GM12878 (cell line): ENCODE data around the gene TCP11L1. TPM values are rescaled to one million over a fixed set of nuclear protein-coding genes. Genes with fewer than 3 reads are reported as not detected.

ENCODE experiments used
- ATAC-seq: fragments of 200-7000 bp; cut with Tn5 transposase; 3 replicates; pipeline ENCODE4 v1.9.1; 2020; ENCODE audit warnings: mild to moderate bottlenecking, moderate library complexity
- BruUV-seq: library from RNA; stranded (reverse); fragments of 400-500 nt; replicated peaks from 2 replicates; lab custom pipeline; 2021; lab: Mats Ljungman, UMichigan
- CTCF ChIA-PET: fragments of 300-600 bp; sonication (Branson Sonifier 250); formaldehyde crosslinking; extraction: SDS; loops from one replicate; lab custom pipeline; 2021; ENCODE audit warnings: inconsistent platforms; lab: Yijun Ruan, JAX
- POLR2A ChIA-PET: fragments of 350-600 bp; formaldehyde crosslinking; extraction: SDS; loops from one replicate; lab custom pipeline; 2021; ENCODE audit warnings: inconsistent platforms; lab: Charles Lee
- RAD21 ChIA-PET: fragments of 300-600 bp; sonication (Branson Sonifier 250); formaldehyde crosslinking; loops from one replicate; lab custom pipeline; 2023; ENCODE audit warnings: antibody characterized with exemption; ENCODE audit not compliant: unreplicated experiment; lab: Charles Lee
- SMC1A ChIA-PET: fragments of 300-600 bp; sonication (Branson Sonifier 250); formaldehyde crosslinking; loops from one replicate; lab custom pipeline; 2023; ENCODE audit not compliant: unreplicated experiment, uncharacterized antibody; lab: Charles Lee
- DNase-seq: peaks from one replicate; pipeline ENCODE4 v3.0.0-alpha.2; 2011; ENCODE audit warnings: low read depth, low spot score
- FAIRE-seq: peaks from 3 replicates; lab custom pipeline; 2011; peaks lifted over from hg19 to GRCh38; lab: Jason Lieb, UNC
- H2AFZ ChIP-seq: 2 replicates; pipeline ENCODE4 v1.6.0; 2011; ENCODE audit warnings: low read depth, low read length, control low read depth; ENCODE audit not compliant: control insufficient read depth
- H3K27ac ChIP-seq: 2 replicates; pipeline ENCODE4 v1.5.1; 2011; ENCODE audit warnings: control low read depth; ENCODE audit not compliant: control insufficient read depth, insufficient read depth
- H3K27me3 ChIP-seq, 2 experiments: replicated peaks in 1 of 2; 2 replicates each; pipeline versions ENCODE4 v1.6.0 to v1.6.1; 2011; ENCODE audit warnings: low read length in 1 of 2; ENCODE audit not compliant: control insufficient read depth in 2 of 2, insufficient read depth in 2 of 2
- H3K36me3 ChIP-seq, 2 experiments: 2 replicates each; pipeline ENCODE4 v1.5.1; 2011; ENCODE audit warnings: low read length in 1 of 2; ENCODE audit not compliant: control insufficient read depth in 2 of 2, insufficient read depth in 2 of 2
- H3K4me1 ChIP-seq: 2 replicates; pipeline ENCODE4 v1.6.1; 2011; ENCODE audit warnings: mild to moderate bottlenecking, low read length, moderate library complexity, mixed read lengths; ENCODE audit not compliant: control insufficient read depth, insufficient read depth
- H3K4me2 ChIP-seq: 2 replicates; pipeline ENCODE4 v1.6.0; 2011; ENCODE audit warnings: control low read depth; ENCODE audit not compliant: control insufficient read depth, insufficient read depth
- H3K4me3 ChIP-seq: fragments of 200-600 bp; sonication (generic); 2 replicates; pipeline ENCODE4 v1.5.1; 2016
- H3K79me2 ChIP-seq: 2 replicates; pipeline ENCODE4 v1.6.0; 2011; ENCODE audit warnings: low read length; ENCODE audit not compliant: control insufficient read depth, insufficient read depth
- H3K9ac ChIP-seq: 2 replicates; pipeline ENCODE4 v1.8.0; 2011; ENCODE audit warnings: low read length, control low read depth, mixed read lengths; ENCODE audit not compliant: control insufficient read depth, insufficient read depth
- H3K9me3 ChIP-seq: replicated peaks from 3 replicates; pipeline ENCODE4 v1.5.1; 2011; ENCODE audit warnings: mild to moderate bottlenecking, low read length; ENCODE audit not compliant: control insufficient read depth, insufficient read depth
- H4K20me1 ChIP-seq: 2 replicates; pipeline ENCODE4 v1.6.0; 2011; ENCODE audit not compliant: control insufficient read depth, insufficient read depth
- ATF7 ChIP-seq: fragments of 450-650 bp; IDR thresholded peaks from 2 replicates; pipeline ENCODE4 v1.6.1; 2016; ENCODE audit warnings: low read depth, mild to moderate bottlenecking
- CREB1 ChIP-seq: IDR thresholded peaks from 2 replicates; pipeline ENCODE4 v1.6.1; 2012; ENCODE audit warnings: low read depth, mild to moderate bottlenecking, inconsistent platforms
- E2F4 ChIP-seq: IDR thresholded peaks from 2 replicates; pipeline ENCODE4 v1.6.1; 2012; ENCODE audit warnings: low read depth, low read length, improper control_type of control experiment
- EZH2 ChIP-seq: IDR thresholded peaks from 2 replicates; pipeline ENCODE4 v1.6.1; 2012; ENCODE audit warnings: low read depth, mild to moderate bottlenecking, control low read depth, inconsistent platforms, low read length, borderline replicate concordance; ENCODE audit not compliant: control insufficient read depth
- FOS ChIP-seq: IDR thresholded peaks from 3 replicates; pipeline ENCODE4 v1.6.1; 2011; ENCODE audit warnings: borderline replicate concordance; ENCODE audit not compliant: insufficient read length; ENCODE audit errors: extremely low read depth
- HDGF ChIP-seq: fragments of 450-650 bp; IDR thresholded peaks from 2 replicates; pipeline ENCODE4 v1.6.1; 2016; ENCODE audit warnings: antibody characterized with exemption
- MEF2A ChIP-seq: IDR thresholded peaks from 2 replicates; pipeline ENCODE4 v1.6.1; 2011; ENCODE audit warnings: low read depth, mild to moderate bottlenecking, low read length, moderate library complexity; ENCODE audit not compliant: insufficient read depth
- MTA2 ChIP-seq: fragments of 450-650 bp; IDR thresholded peaks from 2 replicates; pipeline ENCODE4 v1.6.1; 2016; ENCODE audit warnings: low read depth, mild to moderate bottlenecking, moderate library complexity
- NFYA ChIP-seq: IDR thresholded peaks from 2 replicates; pipeline ENCODE4 v1.6.1; 2011; ENCODE audit warnings: low read depth, mild to moderate bottlenecking, low read length, improper control_type of control experiment, borderline replicate concordance
- POLR2A ChIP-seq: IDR thresholded peaks from 2 replicates; pipeline ENCODE4 v1.6.1; 2011; ENCODE audit warnings: low read depth, mild to moderate bottlenecking, low read length
- POLR2AphosphoS5 ChIP-seq: IDR thresholded peaks from 2 replicates; pipeline ENCODE4 v1.6.1; 2011; ENCODE audit warnings: mild to moderate bottlenecking, low read length, inconsistent platforms
- STAT3 ChIP-seq: IDR thresholded peaks from 2 replicates; pipeline ENCODE4 v1.6.1; 2011; ENCODE audit warnings: low read depth, low read length, improper control_type of control experiment
- SUPT20H ChIP-seq: IDR thresholded peaks from 2 replicates; pipeline ENCODE4 v1.6.1; 2011; ENCODE audit warnings: low read depth, mild to moderate bottlenecking, low read length, moderate library complexity, borderline replicate concordance; ENCODE audit not compliant: control insufficient read depth
- TCF12 ChIP-seq: IDR thresholded peaks from 2 replicates; pipeline ENCODE4 v1.6.1; 2011; ENCODE audit warnings: low read depth, mild to moderate bottlenecking, low read length
- USF2 ChIP-seq: IDR thresholded peaks from 2 replicates; pipeline ENCODE4 v1.6.1; 2011; ENCODE audit warnings: low read depth, low read length, improper control_type of control experiment, borderline replicate concordance
- WGBS: methylation state at CpG from one replicate; pipeline ENCODE4 v1.1.6; 2016; ENCODE audit warnings: low lambda C conversion rate; ENCODE audit not compliant: insufficient replicate concordance, insufficient coverage; ENCODE audit errors: missing lambda C conversion rate; 5-methylcytosine and 5-hydroxymethylcytosine counted together
- in situ Hi-C: fragments of 300-500 bp; cut with MboI; formaldehyde crosslinking; loops from 9 replicates; pipeline ENCODE4 v1.14.3; 2018; ENCODE audit warnings: mixed read lengths
- intact Hi-C: fragments of 100-400 bp; cut with micrococcal nuclease; formaldehyde crosslinking; loops from one replicate; pipeline ENCODE4 v1.14.2; 2022; ENCODE audit not compliant: unreplicated experiment
- polyA plus RNA-seq, 11 experiments: library from polyadenylated mRNA; depleted of rRNA in 4 of 11; unstranded in 6 of 11; stranded (reverse) in 5 of 11; fragments of >200 nt; fragmentation: Nextera tagmentation in 4 of 11; fragmentation: Illumina TruSeq in 1 of 11; extraction: Ambion mirVana in 4 of 11; extraction: Trizol in 1 of 11; gene quantifications; 1 replicate in 1 of 11; 2 replicates in 10 of 11; pipeline versions ENCODE4 v1.2.1 to v1.2.3, GENCODE V29; 2011 to 2016; ENCODE audit warnings: inconsistent platforms in 2 of 11, missing spikeins in 2 of 11, low read depth in 1 of 11
- total RNA-seq, 4 experiments: library from RNA; depleted of rRNA in 3 of 4; stranded (reverse); fragments of >200 nt in 3 of 4; fragmentation: Illumina TruSeq in 1 of 4; extraction: Trizol in 1 of 4; gene quantifications; 2 replicates each; pipeline versions ENCODE4 v1.2.1 to v1.2.3, GENCODE V29; 2013 to 2021

Gene TCP11L1
- total and polyA plus RNA-seq, 10 of the 15 experiments (the other 5 are each of a cell fraction or from before 2014, with no cell fraction given) = 5.3 to 15.7 (median 13.0) TPM

- TF ChIP-seq CREB1 (no peak), FOS (no peak), NFYA (no peak)
- TF ChIP-seq, all 136 proteins: peak for 0
These were observed 12.1 kb upstream of the TCP11L1 start (continued) for GRCh38 chr11:33027233-33027632.

- H3K36me3 ChIP-seq = no peaks in the 10 kb centered on the region
- no peaks in the 10 kb centered on the region for H3K4me1 ChIP-seq
- no peaks in the 10 kb centered on the region for H3K27me3 ChIP-seq
- H2AFZ ChIP-seq = no peak overlapping the region
- WGBS = 23% methylated on average over 4 of the region's 4 CpGs
- H3K79me2 ChIP-seq = no peaks in the 10 kb centered on the region
- DNase-seq (no peak), ATAC-seq (no peak), FAIRE-seq (no peak)
- intact Hi-C loops = no loop called here
- no peak overlapping the region for H3K9ac ChIP-seq
- H3K27ac ChIP-seq = no peak overlapping the region
- no peaks in the 10 kb centered on the region for H4K20me1 ChIP-seq
- H3K9me3 ChIP-seq = no peaks in the 10 kb centered on the region
- no TSS peak for BruUV-seq
- no peak overlapping the region for H3K4me2 ChIP-seq
- H3K4me3 ChIP-seq = no peak overlapping the region
- ChIA-PET POLR2A (interaction anchor here (1.2 kb wide), 1 partner anchor 11 kb away, joined by 4 read pairs; the partner anchor contains the start of gene TCP11L1), CTCF (interaction anchor here (1.2 kb wide), 1 partner anchor 37 kb away, joined by 3 read pairs; no protein-coding TSS in a partner anchor), RAD21 (interaction anchor here (1.4 kb wide), 1 partner anchor 11 kb away, joined by 4 read pairs; the partner anchor contains the start of gene TCP11L1), SMC1A (interaction anchor here (0.7 to 2.2 kb wide), 7 partner anchors 10 to 37 kb away, joined by 3 to 6 read pairs (median 3); no protein-coding TSS in a partner anchor)
- in situ Hi-C loops = no loop called here
- no peak for TF ChIP-seq POLR2AphosphoS5
- no peak for TF ChIP-seq MEF2A
- no peak for TF ChIP-seq SUPT20H
- no peak for TF ChIP-seq ATF7
- TF ChIP-seq E2F4 = no peak
- TF ChIP-seq POLR2A = no peak
- no peak for TF ChIP-seq USF2
- no peak for TF ChIP-seq HDGF
- no peak for TF ChIP-seq MTA2
- no peak for TF ChIP-seq EZH2
- no peak for TF ChIP-seq STAT3
- no peak for TF ChIP-seq TCF12
These were observed 11.4 kb upstream of the TCP11L1 start for GRCh38 chr11:33027846-33028536.
